Stimulated activated naive CD8-positive, alpha-beta T cell treated with anti-CD3 and anti-CD28 coated beads, Interleukin-15, Interleukin-2, amounts not matched to agents 100 U/mL and 50 U/mL, for 24 hours (primary cell): ENCODE results near the gene EMP2.
"Not testable (repeated sequence)": the region's sequence is repeated elsewhere in the genome, so short reads cannot be mapped to it uniquely, and the experiment has no call there.

ENCODE experiments used
- ATAC-seq: fragments of 150-1000 bp; cut with Tn5 transposase; one replicate; pipeline ENCODE4 v1.10.0; 2021
- DNase-seq: peaks from one replicate; pipeline ENCODE4 v3.0.0; 2021

The EMP2 gene

DNA sequence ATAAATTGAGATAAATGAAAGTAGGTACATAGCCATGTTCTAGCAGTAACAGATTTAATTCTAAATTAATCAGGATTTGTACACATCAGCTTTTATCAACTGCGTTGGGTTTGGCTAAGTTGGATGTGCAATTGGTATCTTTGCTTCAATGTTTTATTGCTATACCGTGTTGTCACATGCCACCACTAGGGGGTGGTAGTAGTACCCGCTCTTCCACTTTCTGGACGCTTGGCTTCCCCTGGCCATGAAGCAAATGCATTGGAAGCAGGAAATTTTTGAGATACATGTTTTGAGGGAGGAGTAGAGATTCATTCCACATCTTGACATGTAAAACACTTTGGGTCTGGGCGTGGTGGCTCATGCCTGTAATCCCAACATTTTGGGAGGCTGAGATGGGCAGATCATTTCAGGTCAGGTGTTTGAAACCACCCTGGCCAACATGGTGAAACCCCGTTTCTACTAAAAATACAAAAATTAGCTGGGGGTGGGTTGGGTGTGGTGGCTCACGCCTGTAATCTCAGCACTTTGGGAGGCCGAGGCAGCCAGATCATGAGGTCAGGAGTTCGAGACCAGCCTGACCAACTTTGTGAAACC, 58.6 kb downstream of the EMP2 start:
- ATAC-seq = no peak
- peak; percentile 25 for DNase-seq

GRCh38 chr16:10520869-10521578, 59.4 kb downstream of the EMP2 start:
- DNase-seq (no peak), ATAC-seq (no peak)

DNA sequence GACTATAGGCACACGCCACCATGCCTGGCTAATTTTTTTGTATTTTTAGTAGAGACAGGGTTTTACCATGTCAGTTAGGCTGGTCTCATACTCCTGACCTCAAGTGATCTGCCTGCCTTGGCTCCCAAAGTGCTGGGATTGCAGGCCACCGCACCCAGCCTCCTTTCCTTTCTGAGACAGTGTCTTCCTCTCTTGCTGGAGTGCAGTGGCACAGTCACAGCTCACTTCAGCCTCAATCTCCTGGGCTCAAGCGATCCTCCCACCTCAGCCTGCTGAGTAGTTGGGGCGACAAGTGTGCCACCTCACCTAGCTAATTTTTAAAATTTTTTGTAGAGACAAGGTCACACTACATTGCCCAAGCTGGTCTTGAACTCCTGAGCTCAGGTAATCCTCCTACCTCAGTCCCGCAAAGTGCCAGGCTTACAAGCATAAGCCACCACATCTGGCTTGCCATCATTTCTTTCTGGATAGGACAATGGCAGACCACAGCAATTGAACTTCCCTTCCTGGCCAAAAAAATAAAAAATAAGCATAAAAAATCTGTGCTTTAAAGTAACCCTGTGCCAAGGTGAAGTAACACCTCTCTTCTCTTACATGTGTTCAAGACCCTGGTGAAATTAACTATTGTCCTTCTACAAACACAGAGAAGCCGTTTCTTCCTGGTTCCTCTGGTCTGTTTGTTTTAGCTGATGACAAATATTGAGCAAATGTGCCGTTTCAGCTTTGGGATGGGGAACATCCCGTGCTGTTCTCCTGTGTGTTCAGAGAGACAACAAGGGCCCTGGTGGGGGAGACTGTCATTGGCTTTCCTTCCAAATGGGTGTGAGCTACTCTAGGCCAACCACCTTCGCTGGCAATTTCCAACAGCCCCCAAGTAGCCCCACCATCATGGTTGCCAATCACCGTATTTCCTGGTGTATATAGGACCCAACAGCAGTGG, 60.2 kb downstream of the EMP2 start:
- no peak for DNase-seq
- ATAC-seq = no peak

GRCh38 chr16:10519297-10519696, 61.1 kb downstream of the EMP2 start:
- ATAC-seq (no peak), DNase-seq (no peak)

DNA sequence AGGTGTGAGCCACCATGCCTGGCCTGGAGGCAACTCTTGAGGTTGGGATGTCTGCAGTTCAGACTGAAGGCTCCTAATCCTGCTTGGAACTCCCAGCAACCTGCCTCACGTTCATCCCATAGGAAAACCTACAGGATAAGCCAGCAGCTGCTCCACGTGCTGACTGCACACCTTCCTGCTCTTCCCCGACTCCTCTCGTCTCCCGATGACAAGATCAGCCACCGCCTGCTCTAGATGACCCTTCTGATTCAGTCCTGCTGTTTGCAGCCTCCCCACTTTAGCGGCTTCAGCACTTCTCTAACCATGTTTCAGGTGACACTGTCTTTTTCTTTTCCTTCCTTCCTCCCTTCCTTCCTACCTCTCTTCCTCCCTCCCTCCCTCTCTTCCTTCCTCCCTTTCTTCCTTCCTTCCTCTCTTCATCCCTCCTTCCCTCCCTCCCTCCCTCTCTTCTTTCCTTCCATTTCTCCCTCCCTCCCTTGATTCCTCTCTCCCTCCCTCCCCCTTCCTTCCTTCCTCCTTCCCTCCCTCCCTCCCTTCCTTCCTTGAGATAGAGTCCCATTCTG, 61.8 kb downstream of the EMP2 start:
- ATAC-seq = no peak
- DNase-seq = no peak

DNA sequence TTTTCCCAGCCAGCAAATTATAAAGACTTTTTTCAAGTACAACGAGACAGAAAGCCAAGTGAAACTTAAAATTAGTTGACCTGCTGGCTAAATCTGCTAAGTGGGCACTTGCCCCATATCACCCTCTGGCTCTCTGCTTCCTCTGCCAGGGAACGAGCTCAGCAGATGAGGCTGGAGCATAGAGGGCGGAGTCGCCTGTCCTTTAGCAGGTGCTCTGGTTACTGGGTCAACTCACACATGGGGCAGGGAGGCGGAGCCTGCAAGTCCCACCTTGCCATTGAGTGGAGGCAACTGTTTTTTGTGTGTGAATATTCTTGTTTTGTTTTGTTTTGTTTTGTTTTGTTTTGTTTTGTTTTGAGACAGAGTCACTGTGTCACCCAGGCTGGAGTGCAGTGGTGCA, 62.5 kb downstream of the EMP2 start:
- ATAC-seq (no peak), DNase-seq (no peak)

DNA sequence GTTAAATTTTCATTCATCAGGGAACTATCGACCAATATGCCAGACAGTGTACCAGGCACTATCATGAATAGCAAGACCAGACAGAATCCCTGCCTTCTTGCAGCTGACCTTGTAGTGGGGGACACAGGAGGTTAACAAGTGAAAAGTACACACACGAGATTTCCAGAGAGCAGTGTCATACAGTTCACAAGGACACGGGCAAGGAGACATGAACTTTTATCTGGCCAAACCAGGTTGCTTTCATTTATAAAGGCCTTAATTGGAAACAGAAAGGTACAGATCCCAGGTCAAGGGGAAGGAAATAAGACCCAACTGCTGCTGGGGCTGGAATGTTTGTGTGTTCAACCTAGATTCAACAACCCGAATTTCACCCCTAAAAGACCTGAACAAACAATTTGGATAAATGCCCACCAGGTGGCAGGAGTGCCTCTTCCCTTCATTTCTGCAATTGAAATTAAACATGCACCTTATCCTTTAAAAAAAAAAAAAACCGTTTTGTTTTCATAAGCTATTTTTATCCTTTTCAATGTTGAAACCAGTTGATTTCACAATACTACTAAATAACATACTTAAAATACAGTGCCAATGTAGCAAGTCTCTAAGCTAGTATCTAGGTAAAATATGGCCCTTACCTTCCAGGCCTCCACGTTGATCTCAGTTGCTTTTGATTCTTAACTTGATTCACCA, 65.9 kb downstream of the EMP2 start:
- DNase-seq (peak; percentile 44), ATAC-seq (no peak)

GRCh38 chr16:10511829-10512228, 68.6 kb downstream of the EMP2 start:
- DNase-seq = peak; percentile 8
- peak; percentile 86 for ATAC-seq

- DNase-seq = no peak
- ATAC-seq = no peak
Measured at GRCh38 chr16:10510279-10510678, 70.1 kb downstream of the EMP2 start.

GRCh38 chr16:10509534-10510025, 70.8 kb downstream of the EMP2 start:
- ATAC-seq (peak; percentile 80), DNase-seq (peak; percentile 67)

DNA sequence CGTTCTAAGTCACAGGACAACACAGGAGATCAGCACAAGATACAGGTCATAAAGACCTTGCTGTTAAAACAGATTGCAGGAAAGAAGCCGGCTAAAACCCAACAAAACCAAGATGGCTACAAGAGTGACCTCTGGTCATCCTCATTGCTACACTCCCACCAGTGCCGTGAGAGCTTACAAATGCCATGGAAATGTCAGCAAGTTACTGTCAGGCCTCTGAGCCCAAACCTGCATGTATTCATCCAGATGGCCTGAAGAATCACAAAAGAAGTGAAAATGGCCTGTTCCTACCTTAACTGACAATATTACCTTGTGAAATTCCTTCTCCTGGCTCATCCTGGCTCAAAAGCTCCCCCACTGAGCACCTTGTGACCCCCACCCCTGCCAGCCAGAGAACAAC, 75.1 kb downstream of the EMP2 start:
- not testable (repeated sequence) for ATAC-seq, DNase-seq

DNA sequence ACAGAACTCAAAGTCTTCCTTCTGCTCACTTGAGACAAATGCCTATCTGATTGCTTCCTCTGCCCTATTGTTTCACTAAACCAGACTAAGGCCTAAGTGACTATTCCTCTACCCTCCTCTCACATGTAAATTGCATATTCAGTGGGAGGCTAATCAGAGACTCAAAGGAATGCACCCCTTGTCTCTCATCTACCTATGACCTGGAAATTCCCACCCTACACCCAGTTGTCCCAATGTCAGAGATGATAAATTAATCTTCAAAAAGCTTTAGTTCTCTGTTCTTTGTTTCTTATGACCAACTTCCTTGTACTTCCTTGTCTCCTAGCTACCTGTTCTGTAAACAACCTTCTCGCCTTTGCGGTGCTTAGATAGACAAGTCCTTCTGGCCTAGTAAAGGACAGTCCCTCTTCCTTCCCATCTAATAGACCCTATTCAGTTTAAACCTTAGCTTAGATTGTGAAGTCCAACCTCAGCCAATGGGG, 76.0 kb downstream of the EMP2 start:
- DNase-seq (no peak), ATAC-seq (no peak)

- DNase-seq (no peak), ATAC-seq (no peak)
Measured at GRCh38 chr16:10502776-10503175, 77.6 kb downstream of the EMP2 start.

DNA sequence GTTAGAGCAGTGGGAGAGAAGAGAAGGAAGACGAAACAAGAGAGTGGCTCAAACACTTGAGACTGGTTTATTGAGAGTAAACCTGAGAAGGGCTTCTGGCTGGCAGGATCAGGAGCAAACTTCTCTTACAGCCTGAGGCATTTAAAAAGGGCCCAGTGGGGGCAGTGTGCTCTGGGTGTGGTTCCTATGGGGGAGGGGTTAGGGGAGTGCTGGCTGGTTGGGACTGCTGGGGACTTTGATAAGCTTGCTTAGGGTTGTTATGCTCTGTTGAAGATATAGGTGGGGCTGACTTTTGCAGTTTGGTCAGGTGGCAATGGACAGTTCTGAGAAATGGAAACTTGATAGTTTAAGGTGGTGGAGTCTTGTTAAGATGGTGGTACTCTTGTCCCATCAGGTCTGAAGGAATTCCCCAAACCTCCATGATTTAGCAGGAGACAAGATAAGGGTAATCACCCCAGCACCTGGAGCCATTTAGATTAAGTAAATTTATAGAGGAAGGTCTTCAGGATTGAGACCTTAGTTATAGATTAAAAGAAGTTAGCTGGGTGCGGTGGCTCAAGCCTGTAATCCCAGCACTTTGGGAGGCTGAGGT, 79.3 kb downstream of the EMP2 start:
- peak; percentile 53 for ATAC-seq
- no peak for DNase-seq

DNA sequence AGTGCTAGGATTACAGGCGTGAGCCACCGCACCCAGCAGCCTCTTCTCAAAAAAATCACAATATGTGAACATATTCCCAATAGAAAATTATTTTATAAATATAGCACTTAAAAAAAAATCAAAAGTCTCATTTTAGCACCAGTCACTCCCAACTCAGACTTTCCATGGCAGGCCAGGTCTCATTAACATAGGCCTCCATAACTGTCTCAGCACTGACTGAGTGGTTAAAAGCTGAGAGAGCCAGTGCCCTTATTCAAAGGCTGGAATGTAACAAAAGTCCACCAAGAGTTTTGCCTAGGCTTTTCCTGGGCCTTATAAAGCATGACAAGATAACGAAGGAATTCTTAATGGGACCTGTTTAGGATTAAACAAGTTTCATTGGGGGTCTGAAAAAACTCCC, 79.8 kb downstream of the EMP2 start:
- no peak for ATAC-seq
- DNase-seq = no peak

GRCh38 chr16:10497132-10498101, 83.0 kb downstream of the EMP2 start:
- ATAC-seq (peak; percentile 36), DNase-seq (no peak)

DNA sequence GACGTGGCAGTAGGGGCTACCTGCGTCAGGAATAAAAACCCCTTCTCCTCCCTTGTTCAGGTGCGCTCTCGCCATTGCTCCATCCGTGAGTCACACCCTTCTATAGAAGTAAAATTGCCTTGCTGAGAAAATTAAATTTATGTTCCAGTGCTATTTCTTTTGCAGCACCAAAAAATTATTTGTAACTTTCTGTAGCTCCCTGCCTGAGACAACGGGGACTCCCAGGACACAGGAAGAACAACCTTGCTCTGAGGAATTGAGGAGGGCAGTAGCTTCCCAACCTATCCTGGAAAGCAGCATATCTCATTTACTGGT, 85.4 kb downstream of the EMP2 start:
- DNase-seq (no peak), ATAC-seq (no peak)

GRCh38 chr16:10494343-10495030, 85.9 kb downstream of the EMP2 start:
- no peak for ATAC-seq
- no peak for DNase-seq

DNA sequence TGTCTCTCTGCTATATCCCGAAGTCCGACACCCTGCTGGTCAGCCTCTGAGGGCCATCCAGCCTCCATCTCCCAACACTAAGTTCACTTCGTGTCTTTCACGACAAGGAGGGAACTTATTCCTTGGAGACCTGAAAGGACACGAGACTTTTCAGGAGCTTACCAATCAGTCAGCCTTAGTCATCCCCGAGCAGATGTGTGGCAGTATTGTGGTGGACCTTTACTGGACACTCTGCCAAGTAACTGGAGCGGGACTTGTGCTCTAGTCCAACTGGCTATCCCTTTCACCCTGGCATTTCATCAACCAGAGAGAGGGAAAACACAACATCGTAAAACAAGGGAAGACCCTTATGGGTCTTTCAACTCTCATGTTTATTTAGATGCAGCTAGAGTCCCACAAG, 87.1 kb downstream of the EMP2 start:
- DNase-seq = no peak
- ATAC-seq = no peak

- DNase-seq = no peak
- no peak for ATAC-seq
Measured at GRCh38 chr16:10490141-10490540, 90.3 kb downstream of the EMP2 start.
